HG02588 (cell line): ENCODE measurements around the gene MRTFA.
"Not testable (repeated sequence)": the region's sequence is repeated elsewhere in the genome, so short reads cannot be mapped to it uniquely, and the experiment has no call there.

Experiments
- ATAC-seq: cut with Tn5 transposase; IDR thresholded peaks from one replicate; pipeline ENCODE4 v1.9.1; 2021; ENCODE audit warnings: mild to moderate bottlenecking, moderate library complexity; ENCODE audit not compliant: unreplicated experiment

MRTFA gene

DNA sequence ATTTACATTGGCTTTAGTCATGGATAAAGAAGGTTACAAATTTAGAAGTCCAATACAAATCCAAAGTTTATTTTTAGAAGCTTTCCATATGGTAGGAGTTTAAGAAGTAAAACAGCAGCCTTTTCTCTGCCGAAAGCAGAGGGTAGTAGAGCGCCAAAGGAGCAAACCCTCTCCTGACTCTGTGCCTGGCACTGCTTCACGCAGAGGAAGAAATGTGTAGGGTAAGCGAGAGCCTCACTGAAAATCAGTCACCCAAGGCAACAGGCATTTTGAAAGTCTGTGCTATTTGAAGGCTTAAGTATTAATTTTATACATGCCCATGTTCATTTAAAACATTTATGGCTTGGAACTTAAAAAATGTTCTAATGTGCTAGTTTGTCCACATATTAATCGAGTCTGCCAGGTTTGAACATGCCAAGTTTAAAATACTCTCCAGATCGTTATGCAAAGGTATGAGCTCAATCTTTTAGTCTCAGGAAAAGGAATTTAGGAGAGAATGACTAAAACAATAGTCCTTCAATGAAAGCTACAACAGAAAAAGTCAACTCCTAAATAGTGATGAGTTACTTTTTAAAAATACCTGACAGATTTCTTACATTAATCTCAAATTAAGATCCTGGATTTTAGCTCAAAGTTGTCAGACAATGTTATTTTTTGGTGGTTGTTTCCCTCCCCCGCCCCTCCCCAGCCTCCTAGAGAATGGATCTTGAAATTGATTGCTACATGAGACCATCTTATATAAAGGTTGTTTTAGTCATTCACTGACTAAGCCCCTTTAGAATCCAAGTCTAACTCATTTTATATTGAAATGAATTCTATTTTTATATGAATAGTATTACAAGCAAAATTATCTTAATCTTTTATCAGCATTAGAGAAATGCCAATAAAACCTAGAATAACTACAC, 38.7 kb downstream of the MRTFA start:
- no peak for ATAC-seq

GRCh38 chr22:40595497-40596234, 40.9 kb downstream of the MRTFA start:
- ATAC-seq, result no peak

DNA sequence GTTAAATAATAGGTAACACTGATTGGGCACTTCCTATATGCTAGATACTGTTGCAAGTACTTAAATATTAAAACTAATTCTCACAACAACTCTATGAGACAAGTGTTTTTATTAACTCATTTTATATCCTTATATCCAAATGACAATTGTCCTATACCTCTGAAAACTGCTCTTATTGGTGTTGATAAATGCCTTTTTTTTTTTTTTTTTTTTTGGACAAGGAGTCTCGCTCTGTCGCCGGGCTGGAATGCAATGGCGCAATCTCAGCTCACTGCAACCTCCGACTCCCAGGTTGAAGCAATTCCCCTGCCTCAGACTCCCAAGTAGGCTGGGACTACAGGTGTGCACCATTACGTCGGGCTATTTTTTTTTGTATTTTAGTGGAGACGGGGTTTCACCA, 41.6 kb downstream of the MRTFA start:
- no peak for ATAC-seq

- no peak for ATAC-seq
Measured at GRCh38 chr22:40594346-40594745, 42.2 kb downstream of the MRTFA start.

- no peak for ATAC-seq
Measured at GRCh38 chr22:40593460-40594273, 42.9 kb downstream of the MRTFA start.

DNA sequence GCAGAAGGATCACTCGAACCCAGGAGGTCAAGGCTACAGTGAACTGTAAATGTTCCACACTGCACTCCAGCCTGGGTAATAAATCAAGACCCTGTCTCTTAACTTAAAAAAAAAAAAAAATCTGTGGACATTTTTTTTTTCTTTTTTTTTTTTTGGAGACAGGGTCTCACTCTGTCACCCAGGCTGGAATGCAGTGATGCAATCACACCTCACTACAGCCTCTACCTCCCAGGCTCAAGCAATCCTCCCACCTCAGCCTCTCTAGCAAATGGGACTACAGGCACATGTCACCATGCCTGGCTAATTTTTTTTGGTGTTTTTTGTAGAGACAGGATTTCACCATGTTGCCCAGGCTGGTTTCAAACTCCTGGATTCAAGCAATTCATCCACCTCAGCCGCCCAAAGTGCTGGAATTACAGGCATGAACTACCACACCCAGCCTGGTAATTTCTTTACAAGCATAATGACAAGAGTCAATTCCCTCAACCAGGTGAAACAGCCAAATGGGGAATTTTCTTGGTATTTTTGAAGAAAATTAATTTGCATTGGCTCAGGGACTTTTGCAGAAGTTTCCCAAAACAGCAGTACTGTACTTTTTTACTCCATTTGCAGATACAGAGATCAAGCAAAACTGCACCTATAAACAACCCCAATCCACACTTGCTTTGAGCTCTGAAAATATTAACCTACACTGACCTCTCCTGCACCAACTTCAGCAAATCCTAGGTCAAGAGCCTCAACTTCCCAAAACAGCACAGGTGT, 44.0 kb downstream of the MRTFA start:
- no peak for ATAC-seq

DNA sequence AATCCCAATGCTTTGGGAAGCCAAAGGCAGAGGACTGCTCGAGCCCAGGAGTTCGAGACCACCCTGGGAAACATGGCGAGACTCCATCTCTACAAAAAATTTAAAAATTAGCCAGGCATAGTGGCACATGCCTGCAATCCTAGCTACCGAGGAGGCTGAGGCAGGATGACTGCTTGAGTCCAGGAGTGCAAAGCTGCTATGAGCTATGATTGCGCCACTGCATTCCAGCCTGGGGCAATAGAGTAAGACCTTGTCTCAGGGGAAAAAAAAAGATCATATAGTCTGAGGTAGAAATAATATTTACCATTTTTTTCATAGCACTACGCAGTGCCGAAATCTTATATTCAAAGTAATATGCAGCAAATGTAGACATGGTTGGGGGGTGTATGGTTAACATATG, 47.8 kb downstream of the MRTFA start:
- no peak for ATAC-seq

DNA sequence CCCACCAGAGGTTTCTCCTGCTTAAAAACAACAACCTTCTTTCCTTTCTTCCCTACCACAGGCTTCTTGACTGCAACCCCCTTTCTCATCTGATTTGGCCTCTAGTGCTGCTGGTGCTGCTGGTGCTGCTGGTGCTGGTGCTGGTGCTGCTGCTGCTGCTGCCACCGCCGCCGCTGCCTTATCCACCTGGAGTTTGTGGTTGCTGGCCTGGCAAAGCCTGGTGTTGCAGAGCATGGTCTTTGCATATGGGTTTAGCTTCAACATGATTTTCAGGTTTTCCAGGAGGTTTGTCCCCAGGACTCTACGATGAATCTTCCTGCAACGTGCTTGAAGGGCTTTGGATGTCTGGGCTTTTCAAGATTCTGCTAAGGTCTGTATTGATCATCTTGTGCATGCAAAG, 49.7 kb downstream of the MRTFA start:
- ATAC-seq, result no peak

DNA sequence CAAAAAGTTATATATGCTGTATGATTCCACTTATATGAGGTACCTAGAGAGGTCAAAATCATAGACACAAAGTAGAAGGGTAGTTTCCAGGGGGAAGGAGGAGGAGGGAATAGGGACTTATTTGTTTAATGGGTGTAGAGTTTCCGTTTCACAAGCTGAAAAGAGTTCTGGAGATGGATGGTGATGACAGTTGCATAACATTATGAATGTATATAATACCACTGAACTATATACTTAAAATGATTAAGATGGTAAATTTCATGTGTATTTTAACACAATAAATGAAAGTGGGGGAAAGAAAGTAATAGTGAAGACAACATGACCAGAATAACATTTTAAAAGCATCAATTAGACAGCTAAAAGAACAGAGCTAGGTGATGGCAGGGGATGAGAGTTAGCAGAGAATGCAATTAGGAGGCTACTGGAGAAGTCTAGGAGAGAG, 51.2 kb downstream of the MRTFA start:
- no peak for ATAC-seq

DNA sequence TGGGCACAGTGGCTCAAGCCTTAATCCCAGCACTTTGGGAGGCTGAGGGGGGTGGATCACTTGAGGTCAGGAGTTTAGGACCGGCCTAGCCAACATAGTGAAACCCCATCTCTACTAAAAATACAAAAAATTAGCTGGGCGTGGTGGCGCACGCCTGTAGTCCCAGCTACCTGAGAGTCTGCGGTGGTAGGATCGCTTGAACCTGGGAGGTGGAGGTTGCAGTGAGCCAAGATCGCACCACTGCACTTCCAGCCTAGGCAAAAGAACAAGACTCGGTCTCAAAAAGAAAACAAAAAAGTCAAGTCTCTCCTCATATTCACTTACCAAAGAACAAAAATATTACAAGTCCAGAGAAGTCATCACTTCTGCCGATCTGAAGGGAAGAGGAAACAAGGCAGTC, 51.8 kb downstream of the MRTFA start:
- not testable (repeated sequence) for ATAC-seq

DNA sequence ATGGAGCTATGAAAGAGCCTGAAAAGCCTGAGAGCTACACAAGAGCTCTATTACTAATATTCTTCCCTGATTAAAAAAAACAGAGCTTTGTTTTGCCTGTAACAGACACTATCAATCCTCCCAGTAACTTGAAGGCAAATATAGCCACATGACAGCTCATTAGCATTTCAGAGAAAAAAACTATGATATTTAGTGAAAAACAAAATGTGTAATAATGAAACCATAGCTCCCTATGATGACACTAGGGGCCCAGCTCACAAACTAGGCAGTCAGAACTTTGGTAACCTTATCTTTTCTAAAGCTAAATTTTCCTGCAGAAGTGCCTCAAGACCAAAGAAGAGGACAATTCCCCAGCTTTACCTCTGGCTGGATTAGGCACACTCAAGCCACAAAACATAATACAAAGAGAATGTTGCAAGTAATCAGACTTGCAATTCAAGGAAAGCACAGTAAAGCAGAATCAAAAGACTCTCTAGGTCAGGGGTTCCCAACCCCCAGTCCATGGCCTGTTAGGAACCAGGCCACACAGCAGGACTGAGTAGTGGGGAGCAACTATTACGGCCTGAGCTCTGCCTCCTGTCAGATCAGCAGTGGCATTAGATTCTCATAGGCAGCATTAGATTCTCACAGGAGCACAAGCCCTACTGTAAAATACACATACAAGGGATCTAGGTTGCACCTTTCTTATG, 53.3 kb downstream of the MRTFA start:
- ATAC-seq, result peak; percentile 47

DNA sequence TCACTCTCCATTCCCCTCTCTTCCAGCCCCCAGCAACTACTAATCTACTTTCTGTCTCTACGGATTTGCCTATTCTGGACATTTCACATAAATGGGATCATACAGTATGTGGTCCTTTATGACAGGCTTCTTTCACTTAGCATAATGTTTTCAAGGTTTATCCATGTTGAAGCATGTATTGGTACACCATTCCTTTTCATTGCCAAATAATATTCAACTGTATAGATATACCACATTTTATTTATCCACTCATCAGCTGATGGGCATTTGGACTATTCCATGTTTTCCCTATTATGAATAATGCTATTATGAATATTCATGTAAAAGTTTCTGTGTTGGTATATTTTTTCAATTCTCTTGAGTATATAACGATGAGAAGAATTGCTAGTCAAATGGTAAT, 54.5 kb downstream of the MRTFA start:
- ATAC-seq, result no peak

DNA sequence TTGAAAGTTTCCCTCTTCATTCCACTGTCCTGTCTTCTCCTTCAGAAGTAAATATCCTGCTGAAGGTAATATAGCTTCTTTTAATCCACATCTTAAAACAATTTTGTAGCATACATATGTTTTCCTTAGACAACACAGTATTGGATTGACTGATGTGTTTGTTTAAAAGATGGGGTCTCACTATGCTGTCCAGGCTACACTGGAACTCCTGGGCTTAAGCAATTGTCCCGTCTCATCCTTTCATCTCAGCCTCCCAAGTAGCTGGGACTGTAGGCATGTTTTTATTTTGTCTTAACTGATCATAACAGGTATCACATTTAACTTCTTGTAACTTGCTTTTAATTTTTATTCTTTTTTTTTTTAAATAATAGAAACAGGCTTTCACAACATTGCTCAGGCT, 55.9 kb downstream of the MRTFA start:
- no peak for ATAC-seq

- ATAC-seq, result no peak
Measured at GRCh38 chr22:40578171-40578570, 58.3 kb downstream of the MRTFA start.

DNA sequence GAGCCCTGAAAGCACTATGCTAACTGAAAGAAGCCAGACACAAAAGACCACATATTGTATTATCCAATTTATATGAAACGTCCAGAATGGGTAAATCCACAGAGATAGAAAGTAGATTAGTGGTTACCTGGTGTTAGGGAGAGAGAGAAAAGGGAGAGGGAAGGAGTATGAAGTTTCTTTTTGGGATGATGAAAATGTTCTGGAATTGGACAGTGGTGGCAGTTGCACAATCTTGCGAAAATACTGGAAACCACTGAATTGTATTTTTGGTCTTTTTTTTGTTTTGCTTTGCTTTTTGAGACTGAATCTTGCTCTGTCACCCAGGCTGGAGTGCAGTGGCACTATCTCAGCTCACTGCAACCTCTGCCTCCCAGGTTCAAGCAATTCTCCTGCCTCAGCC, 63.5 kb downstream of the MRTFA start:
- no peak for ATAC-seq

DNA sequence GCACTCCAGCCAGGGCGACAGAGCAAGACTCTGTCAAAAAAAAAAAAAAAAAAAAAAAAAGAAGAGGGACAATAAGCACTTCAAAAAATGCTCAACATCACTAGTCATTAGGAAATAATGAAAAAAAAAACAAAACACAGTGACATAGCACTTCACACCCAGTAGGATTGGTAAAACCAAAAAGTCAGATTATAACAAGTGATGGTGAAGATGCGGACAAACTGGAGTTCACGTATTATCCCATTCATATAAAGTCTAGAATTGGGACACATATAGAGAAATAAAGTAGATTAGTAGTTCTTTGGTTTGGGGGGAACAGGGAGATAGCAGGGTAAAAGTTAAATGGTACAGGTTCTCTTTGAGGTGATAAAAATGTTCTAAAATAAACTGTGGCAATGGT, 64.6 kb downstream of the MRTFA start:
- ATAC-seq, result no peak

DNA sequence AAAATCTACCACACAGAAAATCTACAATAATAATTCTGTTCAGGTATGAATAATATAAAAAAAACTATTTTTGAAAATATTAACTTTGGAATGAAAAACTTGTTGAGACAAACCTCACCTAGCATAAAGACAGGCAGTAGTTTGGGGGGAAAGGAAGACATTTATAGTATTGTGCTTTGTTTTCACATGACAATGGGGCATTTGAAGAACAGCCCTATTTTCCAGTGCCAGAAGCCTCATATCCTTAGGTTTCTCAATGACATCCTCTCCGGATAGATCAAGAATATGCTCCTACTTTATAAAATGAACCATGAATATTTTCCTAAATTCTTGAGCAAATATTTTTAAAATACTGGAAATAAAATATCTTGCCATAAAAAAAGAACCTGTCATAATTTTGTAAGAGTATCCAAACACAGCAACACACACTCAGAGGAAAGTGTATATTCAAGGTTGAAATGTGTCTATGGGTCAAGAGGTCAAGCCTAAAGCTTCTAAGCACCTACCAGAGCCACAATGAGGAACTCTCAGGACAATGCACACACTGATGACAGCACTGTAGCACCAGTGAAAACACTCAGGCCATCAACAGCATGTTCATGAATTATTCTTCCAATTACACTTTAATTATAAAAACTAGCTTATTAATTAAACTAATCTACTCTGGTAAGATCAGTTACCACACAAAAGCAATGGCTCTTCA, 68.7 kb downstream of the MRTFA start:
- no peak for ATAC-seq

DNA sequence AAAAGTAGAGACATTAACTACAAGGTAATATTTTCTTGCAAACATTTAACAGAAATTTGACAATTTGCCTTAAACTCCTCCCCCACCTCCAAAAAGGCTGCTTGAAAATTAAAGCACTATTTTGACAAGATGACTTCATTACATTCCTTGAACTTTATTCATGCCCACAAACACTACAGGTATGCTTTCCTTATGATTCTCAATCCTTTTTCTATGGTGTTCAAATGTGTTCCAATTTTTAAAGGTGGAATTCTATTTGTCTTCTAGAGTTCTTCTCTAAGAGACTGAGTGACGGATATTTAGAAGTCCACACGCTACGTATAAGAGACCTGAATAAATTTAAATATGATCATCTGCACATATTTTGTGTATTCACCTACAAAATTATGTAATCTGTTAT, 69.4 kb downstream of the MRTFA start:
- no peak for ATAC-seq

DNA sequence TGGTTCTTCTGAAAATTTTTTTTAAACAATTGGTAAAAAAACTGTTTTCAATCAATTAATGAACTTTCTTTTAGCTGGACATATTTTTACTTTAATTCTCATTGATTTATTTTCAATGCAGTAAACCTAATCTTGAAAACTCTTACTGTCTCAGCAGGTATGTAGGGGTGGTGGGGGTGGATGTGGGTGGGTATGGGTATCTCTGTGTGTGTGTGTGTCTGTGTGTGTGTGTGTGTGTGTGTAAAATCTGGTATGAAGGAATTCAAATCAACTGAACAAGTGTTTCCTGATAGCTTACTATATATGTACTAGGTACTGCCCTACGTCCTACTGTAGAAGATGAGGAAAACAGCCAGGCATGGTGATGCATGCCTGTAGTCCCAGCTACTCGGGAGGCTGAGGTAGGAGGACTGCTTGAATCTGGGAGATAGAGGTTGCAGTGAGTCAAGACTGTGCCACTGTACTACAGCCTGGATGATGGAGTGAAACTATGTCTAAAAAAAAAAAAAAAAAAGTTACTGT, 75.5 kb downstream of the MRTFA start:
- no peak for ATAC-seq
